GM19023 (cell line): ENCODE data around the gene LCP1.
"Not testable (repeated sequence)": the region's sequence is repeated elsewhere in the genome, so short reads cannot be mapped to it uniquely, and the experiment has no call there.

ENCODE experiments used
- ATAC-seq: cut with Tn5 transposase; IDR thresholded peaks from one replicate; pipeline ENCODE4 v1.9.1; 2021; ENCODE audit warnings: mild to moderate bottlenecking, moderate library complexity; ENCODE audit not compliant: unreplicated experiment

LCP1 gene

DNA sequence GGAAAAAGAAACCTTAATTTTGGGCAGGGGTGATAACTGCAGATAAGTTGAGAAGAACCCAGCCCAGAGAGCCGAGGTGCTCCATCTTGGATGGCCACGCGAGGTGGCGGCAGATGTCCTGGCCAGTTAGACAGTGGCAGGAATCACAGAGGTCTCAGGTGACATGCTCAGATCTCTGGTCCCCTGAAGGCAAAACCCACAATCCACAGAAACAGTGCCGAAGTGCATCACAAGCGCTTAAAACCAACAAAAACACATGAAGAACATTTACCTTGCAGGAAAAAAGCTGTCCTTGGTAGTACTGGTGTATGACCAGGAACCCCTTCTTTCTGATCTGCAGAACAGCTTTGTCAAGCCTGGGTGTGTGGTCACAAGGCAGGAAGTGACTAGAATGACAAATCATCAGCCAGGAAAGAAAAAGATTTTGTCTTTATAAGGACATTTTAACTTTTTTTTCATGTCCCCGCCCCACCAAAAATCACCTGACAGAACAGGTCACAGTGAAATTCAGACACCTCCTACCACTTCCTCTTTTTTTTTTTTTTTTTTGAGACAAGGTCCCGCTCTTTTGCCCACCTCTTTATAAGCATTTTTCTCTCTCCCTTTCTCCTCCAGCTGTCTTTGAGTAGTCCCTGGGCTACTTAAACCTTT is at the start of gene LCP1:
Gene LCP1 (minus strand): TSS at position 338 of the 651 bp plus-strand sequence. CDS start 22,515 bp downstream, outside the sequence.
- peak; percentile 69 for ATAC-seq

DNA sequence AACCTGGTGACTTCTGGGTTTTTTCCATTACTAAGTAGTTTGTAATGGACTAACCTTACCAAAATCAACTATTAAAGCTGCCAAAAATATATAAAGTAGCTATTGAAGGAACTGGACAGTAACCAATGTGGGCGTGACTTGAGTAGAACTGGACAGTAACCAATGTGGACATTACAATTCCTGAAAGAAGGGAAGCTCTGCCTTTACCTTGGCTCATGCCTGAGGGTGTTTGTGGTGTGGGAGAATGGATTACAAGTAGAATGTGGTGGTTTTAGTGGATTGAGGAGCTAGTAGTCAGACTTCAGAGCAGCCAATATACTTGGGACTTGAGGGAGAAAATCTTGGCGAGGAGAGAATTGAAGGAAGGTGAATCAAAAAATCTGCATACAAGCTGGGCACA is 47.3 kb upstream of the LCP1 start:
- no peak for ATAC-seq

GRCh38 chr13:46220234-46220633 is 38.3 kb upstream of the LCP1 start:
- not testable (repeated sequence) for ATAC-seq

DNA sequence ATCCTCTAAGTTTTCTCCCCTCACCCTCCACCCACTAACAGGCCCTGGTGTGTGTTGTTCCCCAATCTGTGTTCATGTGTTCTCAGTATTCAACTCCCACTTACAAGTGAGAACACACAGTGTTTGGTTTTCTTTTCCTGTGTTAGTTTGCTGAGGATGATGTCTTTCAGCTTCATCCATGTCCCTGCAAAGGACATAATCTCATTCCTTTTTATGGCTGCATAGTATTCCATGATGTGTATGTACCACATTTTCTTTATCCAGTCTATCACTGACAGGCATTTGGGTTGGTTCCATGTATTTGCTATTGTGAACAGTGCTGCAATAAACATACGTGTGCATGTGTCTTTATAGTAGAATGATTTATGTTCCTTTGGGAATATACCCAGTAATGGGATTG is 32.8 kb upstream of the LCP1 start:
- not testable (repeated sequence) for ATAC-seq

DNA sequence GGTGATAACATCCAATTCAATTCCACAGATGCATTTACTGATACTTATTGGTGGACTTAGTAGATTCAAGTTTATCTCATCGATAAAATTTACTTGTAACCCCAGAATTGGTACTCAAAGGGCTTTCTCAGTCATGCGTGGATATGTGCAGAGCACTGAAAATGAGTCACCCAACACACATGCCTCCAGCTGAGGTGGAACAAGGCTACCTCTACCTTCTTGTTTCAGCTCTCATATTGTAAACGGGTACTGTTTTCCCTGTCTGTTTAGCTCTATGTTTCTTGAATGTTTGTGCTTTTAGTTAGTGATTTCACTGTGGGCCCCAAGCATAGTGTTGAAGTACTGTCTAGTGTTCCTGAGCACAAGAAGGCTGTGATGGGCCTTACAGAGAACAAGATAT is 31.3 kb upstream of the LCP1 start:
- ATAC-seq = no peak

- ATAC-seq = peak; percentile 97
These were observed 29.7 kb upstream of the LCP1 start, which contains the start of gene LRRC63 for GRCh38 chr13:46211483-46212351. Gene LRRC63 (plus strand): TSS chr13:46211928. CDS start chr13:46213035, 1,107 bp downstream.

GRCh38 chr13:46211116-46211482 is 29.1 kb upstream of the LCP1 start:
- peak; percentile 42 for ATAC-seq

- no peak for ATAC-seq
These were observed 28.5 kb upstream of the LCP1 start for GRCh38 chr13:46210362-46211083.

- ATAC-seq = no peak
These were observed 25.9 kb upstream of the LCP1 start for GRCh38 chr13:46207828-46208227.

GRCh38 chr13:46206143-46206542 is 24.2 kb upstream of the LCP1 start:
- ATAC-seq = no peak

DNA sequence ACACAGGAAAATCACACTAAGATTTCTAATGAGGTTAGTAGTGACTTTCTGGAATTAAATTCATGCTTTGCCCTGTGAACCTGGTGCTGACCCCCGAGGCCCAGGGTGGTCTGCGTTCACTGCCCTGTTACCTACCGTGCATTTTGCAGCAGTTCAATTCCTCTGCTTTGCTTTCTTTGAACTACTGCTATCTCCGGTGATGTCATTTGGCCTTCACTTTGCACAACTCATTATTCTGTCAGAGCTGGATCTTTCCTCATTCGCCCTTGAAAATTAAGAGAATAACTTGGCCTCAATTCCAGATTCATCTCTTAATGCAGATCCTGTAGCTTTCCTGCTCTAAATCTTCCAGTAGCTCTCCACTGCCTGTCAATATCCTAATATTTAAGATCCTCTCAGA is 21.0 kb upstream of the LCP1 start:
- no peak for ATAC-seq

- ATAC-seq = no peak
These were observed 20.3 kb upstream of the LCP1 start for GRCh38 chr13:46202188-46202795.

GRCh38 chr13:46198696-46199193 is 16.8 kb upstream of the LCP1 start:
- no peak for ATAC-seq

GRCh38 chr13:46197299-46198048 is 15.5 kb upstream of the LCP1 start:
- no peak for ATAC-seq

GRCh38 chr13:46195016-46195415 is 13.0 kb upstream of the LCP1 start:
- no peak for ATAC-seq

- no peak for ATAC-seq
These were observed 10.4 kb upstream of the LCP1 start for GRCh38 chr13:46192412-46192811.

DNA sequence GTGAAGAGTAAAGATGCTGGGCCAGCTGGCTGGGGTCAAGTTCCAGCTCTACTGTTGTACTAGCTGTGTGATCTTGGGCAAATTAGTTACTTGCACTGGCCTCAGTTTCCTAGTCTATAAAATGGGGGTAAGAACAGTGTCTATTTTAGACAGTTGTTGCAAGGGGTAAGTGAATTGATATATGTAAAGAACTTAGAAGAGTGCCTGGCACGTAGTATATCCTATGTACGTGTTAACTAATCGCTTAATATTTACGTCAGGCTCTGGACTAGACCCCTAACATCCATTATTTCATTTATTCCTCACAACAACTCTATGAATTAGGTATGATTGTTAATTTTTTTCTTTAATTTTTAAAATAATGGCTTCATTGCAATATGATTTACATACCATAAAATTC is 3.7 kb upstream of the LCP1 start:
- no peak for ATAC-seq

GRCh38 chr13:46184277-46184699 is 2.3 kb upstream of the LCP1 start:
- peak; percentile 42 for ATAC-seq

DNA sequence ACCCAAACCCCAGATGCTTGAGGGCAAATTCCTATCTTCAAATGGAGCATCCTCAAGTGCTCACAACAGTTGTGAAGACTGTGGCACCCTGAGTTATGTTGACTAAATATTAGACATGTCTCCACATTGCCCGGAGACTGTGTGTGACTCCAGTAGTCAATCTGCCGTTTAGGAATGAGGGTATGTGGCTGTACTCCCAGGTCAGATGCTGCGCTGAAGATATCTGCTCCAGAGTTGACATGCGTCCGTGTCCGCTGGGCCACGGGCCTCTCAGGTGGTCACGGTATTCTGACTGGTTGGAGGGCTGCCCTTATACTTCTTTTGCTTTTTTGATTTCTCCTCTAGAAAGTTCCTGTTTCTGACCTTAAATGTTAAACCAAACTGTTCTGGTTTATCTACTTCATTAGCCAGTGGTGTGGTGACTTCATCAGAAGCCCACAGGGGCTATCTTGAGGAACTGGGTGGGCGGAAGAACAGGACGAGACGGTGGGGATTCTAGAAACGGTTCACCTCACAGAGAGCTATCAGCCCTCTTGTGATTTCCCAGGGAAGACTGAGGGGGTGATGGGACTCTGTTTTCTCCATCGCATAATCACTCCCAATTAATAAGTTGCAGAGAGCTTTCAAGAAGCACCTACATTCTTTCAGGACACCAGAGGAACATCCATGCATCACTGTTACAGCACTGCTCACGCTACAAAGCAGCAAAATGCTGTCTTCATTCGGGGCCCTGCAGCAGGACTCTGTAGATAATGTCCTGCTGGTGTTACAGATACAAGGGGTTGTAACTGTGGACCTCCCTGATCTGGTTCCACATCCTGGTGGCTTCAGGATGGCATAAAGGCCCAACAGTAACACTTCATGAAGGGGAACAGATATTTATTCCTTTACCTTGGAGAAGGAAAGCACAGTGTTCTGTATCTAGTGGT is 1.3 kb upstream of the LCP1 start:
- ATAC-seq = no peak
